GM12878 (cell line): ENCODE results near the gene SUGCT. TPM values are rescaled to one million over a fixed set of nuclear protein-coding genes. Genes with fewer than 3 reads are reported as not detected.

ENCODE experiments used
- ATF2 ChIP-seq: IDR thresholded peaks from 2 replicates; pipeline ENCODE4 v1.6.1; 2012; ENCODE audit warnings: low read length, inconsistent platforms
- ATF7 ChIP-seq: fragments of 450-650 bp; IDR thresholded peaks from 2 replicates; pipeline ENCODE4 v1.6.1; 2016; ENCODE audit warnings: low read depth, mild to moderate bottlenecking
- EZH2 ChIP-seq: IDR thresholded peaks from 2 replicates; pipeline ENCODE4 v1.6.1; 2012; ENCODE audit warnings: low read depth, mild to moderate bottlenecking, control low read depth, inconsistent platforms, low read length, borderline replicate concordance; ENCODE audit not compliant: control insufficient read depth
- FOXM1 ChIP-seq: IDR thresholded peaks from 2 replicates; pipeline ENCODE4 v1.6.1; 2012; ENCODE audit warnings: low read depth, mild to moderate bottlenecking, inconsistent platforms, low read length, moderate library complexity
- HCFC1 ChIP-seq: fragments of 150-350 bp; IDR thresholded peaks from 2 replicates; pipeline ENCODE4 v1.6.1; 2014; ENCODE audit warnings: low read length
- HSF1 ChIP-seq: fragments of 150-350 bp; IDR thresholded peaks from 2 replicates; pipeline ENCODE4 v1.6.1; 2014; ENCODE audit warnings: mild to moderate bottlenecking, low read depth, low read length
- IKZF2 ChIP-seq, 2 experiments: fragments of 450-650 bp; IDR thresholded peaks; 2 replicates each; pipeline ENCODE4 v1.6.1; 2017; ENCODE audit warnings: mild to moderate bottlenecking in 2 of 2, moderate library complexity in 2 of 2
- IRF4 ChIP-seq: IDR thresholded peaks from 2 replicates; pipeline ENCODE4 v1.6.1; 2011; ENCODE audit warnings: low read depth, low read length
- MTA3 ChIP-seq: IDR thresholded peaks from 2 replicates; pipeline ENCODE4 v1.6.1; 2012; ENCODE audit warnings: low read length, inconsistent platforms, borderline replicate concordance
- NR2F1 ChIP-seq: fragments of 450-650 bp; conservative IDR thresholded peaks from 2 replicates; pipeline ENCODE4 v1.6.1; 2017; ENCODE audit warnings: mild to moderate bottlenecking
- PAX5 ChIP-seq: IDR thresholded peaks from 2 replicates; pipeline ENCODE4 v1.6.1; 2011; ENCODE audit warnings: low read depth, low read length, borderline replicate concordance
- PRDM15 ChIP-seq: fragments of 450-650 bp; formaldehyde crosslinking; IDR thresholded peaks from 2 replicates; pipeline ENCODE4 v1.4.0; 2020; ENCODE audit warnings: mild to moderate bottlenecking, moderate library complexity
- REST ChIP-seq: IDR thresholded peaks from 2 replicates; pipeline ENCODE4 v1.6.1; 2012; ENCODE audit warnings: mild to moderate bottlenecking, low read depth, low read length
- SMAD5 ChIP-seq: IDR thresholded peaks from 2 replicates; pipeline ENCODE4 v1.6.1; 2016; ENCODE audit warnings: antibody characterized with exemption, low read depth
- SMC3 ChIP-seq: IDR thresholded peaks from 2 replicates; pipeline ENCODE4 v1.6.1; 2011; ENCODE audit warnings: low read length, improper control_type of control experiment, borderline replicate concordance
- TCF3 ChIP-seq: IDR thresholded peaks from 2 replicates; pipeline ENCODE4 v1.6.1; 2012; ENCODE audit warnings: low read depth, mild to moderate bottlenecking, low read length, borderline replicate concordance; ENCODE audit not compliant: insufficient read depth
- ZBED1 ChIP-seq: IDR thresholded peaks from 2 replicates; pipeline ENCODE4 v1.6.1; 2016; ENCODE audit warnings: borderline replicate concordance
- ZSCAN29 ChIP-seq: fragments of 450-650 bp; IDR thresholded peaks from 2 replicates; pipeline ENCODE4 v1.6.1; 2017; ENCODE audit warnings: mild to moderate bottlenecking, moderate library complexity
- polyA plus RNA-seq, 11 experiments: library from polyadenylated mRNA; depleted of rRNA in 4 of 11; unstranded in 6 of 11; stranded (reverse) in 5 of 11; fragments of >200 nt; fragmentation: Nextera tagmentation in 4 of 11; fragmentation: Illumina TruSeq in 1 of 11; extraction: Ambion mirVana in 4 of 11; extraction: Trizol in 1 of 11; gene quantifications; 1 replicate in 1 of 11; 2 replicates in 10 of 11; pipeline versions ENCODE4 v1.2.1 to v1.2.3, GENCODE V29; 2011 to 2016; ENCODE audit warnings: inconsistent platforms in 2 of 11, missing spikeins in 2 of 11, low read depth in 1 of 11
- total RNA-seq, 4 experiments: library from RNA; depleted of rRNA in 3 of 4; stranded (reverse); fragments of >200 nt in 3 of 4; fragmentation: Illumina TruSeq in 1 of 4; extraction: Trizol in 1 of 4; gene quantifications; 2 replicates each; pipeline versions ENCODE4 v1.2.1 to v1.2.3, GENCODE V29; 2013 to 2021

Gene SUGCT
- total and polyA plus RNA-seq, 10 of the 15 experiments (the other 5 are each of a cell fraction or from before 2014, with no cell fraction given): 0.08 to 1.2 (median 0.67) TPM; not detected in 1

GRCh38 chr7:40134428-40135316 lies at the start of gene SUGCT, which contains the start of gene MPLKIP (continued):
- TF ChIP-seq MTA3 (0 out of 2 replicates have a peak, but pooled peaks have one; percentile 70), REST (peak; percentile 21; the same call in 1 of the 2 replicates), ATF7 (peak; percentile 29; the same call in 1 of the 2 replicates), PAX5 (0 out of 2 replicates have a peak, but pooled peaks have one; percentile 5), SMC3 (no peak; the same call in 1 of the 2 replicates), IKZF2 (IDR thresholded peaks at IDR 0.05) (no peak), HCFC1 (peak; percentile 76), ATF2 (no peak; the same call in 1 of the 2 replicates), SMAD5 (peak; percentile 63; the same call in 1 of the 2 replicates), IRF4 (0 out of 2 replicates have a peak, but pooled peaks have one; percentile 46), ZSCAN29 (no peak), TCF3 (peak; percentile 6; the same call in 1 of the 2 replicates), PRDM15 (CRISPR knock-in tag) (no peak), FOXM1 (peak; percentile 72), ZBED1 (peak; percentile 27; the same call in 1 of the 2 replicates), EZH2 (no peak), HSF1 (no peak), NR2F1 (no peak; the same call in 1 of the 2 replicates)
